ENCODE data around the gene CHAF1B. TPM values are rescaled to one million over a fixed set of nuclear protein-coding genes. Genes with fewer than 3 reads are reported as not detected.

The CHAF1B gene
- polyA plus RNA-seq, 3 donors: 0.24 TPM; not detected in 2

DNA sequence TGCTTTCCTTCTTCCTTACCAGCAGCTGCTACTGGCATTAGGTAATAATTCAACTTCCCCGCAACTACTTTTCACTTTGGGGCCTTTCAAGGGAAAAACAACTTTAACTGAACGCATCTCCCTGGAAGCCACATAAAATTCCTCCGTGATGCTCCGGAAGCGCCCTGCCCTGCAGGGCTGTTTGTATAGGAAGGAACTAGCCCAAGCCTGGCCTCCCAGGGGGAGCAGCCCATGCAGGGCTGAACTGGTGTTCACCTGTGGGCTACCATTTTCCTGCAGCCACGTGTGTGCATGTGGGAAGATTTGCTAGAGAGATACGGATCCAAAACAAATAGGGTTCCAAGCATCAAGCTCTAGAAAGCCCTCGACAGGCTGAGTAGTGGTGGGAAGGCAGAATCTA lies 80.3 kb downstream of the CHAF1B start:
- H3K27me3 Mint-ChIP-seq (ENCODE audit: low read depth in 3 of 3): peaks cover 2 to 7% (median 4%) of the 10 kb centered on the region in 3 donors
- DNase-seq: no peak
- no peaks in the 10 kb centered on the region for H3K36me3 ChIP-seq (replicated peaks in 1 of 2; ENCODE audit: control insufficient read depth in 1 of 2, insufficient read depth in 2 of 2, low read length in 2 of 2)

GRCh38 chr21:36466061-36466511 lies 80.9 kb downstream of the CHAF1B start:
- Mint-ChIP-seq H3K4me1 (no peaks in the 10 kb centered on the region), H3K9me3 (peaks cover 0 to 2% (median 0%) of the 10 kb centered on the region in 7 donors), H3K36me3 (no peaks in the 10 kb centered on the region), H3K27me3 (ENCODE audit: low read depth in 3 of 3) (peaks cover 2 to 8% (median 4%) of the 10 kb centered on the region in 3 donors), H3K4me3 (no peak overlapping the region), H3K27ac (no peak overlapping the region)
- Histone ChIP-seq H3K4me1 (ENCODE audit: control insufficient read depth in 1 of 2, insufficient read depth in 2 of 2, low read length in 2 of 2) (no peaks in the 10 kb centered on the region), H3K27me3 (ENCODE audit: control insufficient read depth in 2 of 2, insufficient read depth in 2 of 2, low read length in 2 of 2) (no peaks in the 10 kb centered on the region), H3K4me2 (replicated peaks; ENCODE audit: extremely low read depth, low read length, poor library complexity, severe bottlenecking) (no peak overlapping the region), H4K20me1 (ENCODE audit: insufficient read depth, low read length) (no peaks in the 10 kb centered on the region), H3K9me3 (replicated peaks in 1 of 2; ENCODE audit: control insufficient read depth in 1 of 2, insufficient read depth in 1 of 2, low read length in 2 of 2) (no peaks in the 10 kb centered on the region), H3K4me3 (replicated peaks in 1 of 3; ENCODE audit: low read depth in 2 of 3, low read length in 3 of 3) (no peak overlapping the region), H3K9ac (ENCODE audit: insufficient read depth, low read length, poor library complexity, severe bottlenecking) (no peak overlapping the region), H3K79me2 (ENCODE audit: insufficient read depth, low read length) (no peaks in the 10 kb centered on the region), H2AFZ (ENCODE audit: insufficient read depth, low read depth, low read length, poor library complexity, severe bottlenecking) (no peak overlapping the region), H3K36me3 (replicated peaks in 1 of 2; ENCODE audit: control insufficient read depth in 1 of 2, insufficient read depth in 2 of 2, low read length in 2 of 2) (no peaks in the 10 kb centered on the region), H3K27ac (ENCODE audit: low read depth in 1 of 2, low read length in 2 of 2) (no peak overlapping the region)
- WGBS (ENCODE audit: insufficient coverage): no CpG with 5 or more reads among the region's 8 CpGs
- no peak for DNase-seq
- TF ChIP-seq CTCF (IDR thresholded peaks at IDR 0.05): no peak
- intact Hi-C loops (cut with micrococcal nuclease): no loop called here

More for the DNA sequence above, 80.3 kb downstream of the CHAF1B start:
- H3K27ac ChIP-seq (ENCODE audit: low read depth in 1 of 2, low read length in 2 of 2): no peak overlapping the region
- H3K36me3 Mint-ChIP-seq: no peaks in the 10 kb centered on the region
- H3K4me1 Mint-ChIP-seq: no peaks in the 10 kb centered on the region
- H3K4me3 ChIP-seq (replicated peaks in 1 of 3; ENCODE audit: low read depth in 2 of 3, low read length in 3 of 3): no peak overlapping the region
- H3K9ac ChIP-seq (ENCODE audit: insufficient read depth, low read length, poor library complexity, severe bottlenecking): no peak overlapping the region
- H4K20me1 ChIP-seq (ENCODE audit: insufficient read depth, low read length): no peaks in the 10 kb centered on the region
- intact Hi-C loops (cut with micrococcal nuclease): no loop called here
- no peak overlapping the region for H2AFZ ChIP-seq (ENCODE audit: insufficient read depth, low read depth, low read length, poor library complexity, severe bottlenecking)
- no peak overlapping the region for H3K4me2 ChIP-seq (replicated peaks; ENCODE audit: extremely low read depth, low read length, poor library complexity, severe bottlenecking)
- 58% methylated on average over 7 of the region's 8 CpGs for WGBS (ENCODE audit: insufficient coverage)
- no peak overlapping the region for H3K27ac Mint-ChIP-seq
- no peak overlapping the region for H3K4me3 Mint-ChIP-seq
- no peaks in the 10 kb centered on the region for H3K79me2 ChIP-seq (ENCODE audit: insufficient read depth, low read length)
- no peaks in the 10 kb centered on the region for H3K27me3 ChIP-seq (ENCODE audit: control insufficient read depth in 2 of 2, insufficient read depth in 2 of 2, low read length in 2 of 2)
- no peaks in the 10 kb centered on the region for H3K9me3 Mint-ChIP-seq
- no peaks in the 10 kb centered on the region for H3K9me3 ChIP-seq (replicated peaks in 1 of 2; ENCODE audit: control insufficient read depth in 1 of 2, insufficient read depth in 1 of 2, low read length in 2 of 2)
- TF ChIP-seq CTCF (IDR thresholded peaks at IDR 0.05): no peak
- H3K4me1 ChIP-seq (ENCODE audit: control insufficient read depth in 1 of 2, insufficient read depth in 2 of 2, low read length in 2 of 2): no peaks in the 10 kb centered on the region

Small RNA genes within 50 kb of the gene (small RNA-seq; reads per million reads assigned to genes)
- gene ATP5MFP1 (ENCODE audit: insufficient read length, low read depth): not detected

Other genes starting within 250 kb of the CHAF1B start
- gene DOP1B, start 228.6 kb upstream of the CHAF1B start, polyA plus RNA-seq: 10 to 100 TPM in 2 of 3 donors, 1 to 10 TPM in 1; 6.0 to 14.4 (median 11.0) TPM
- 10 to 100 TPM; 16.3 to 27.6 (median 25.5) TPM for gene MORC3, start 65.2 kb upstream of the CHAF1B start, polyA plus RNA-seq
- not detected for gene CLDN14, start 94.7 kb downstream of the CHAF1B start, polyA plus RNA-seq

Measured in CD14-positive monocyte (primary cell).